22Rv1 (cell line): ENCODE data around the gene CNTN5.

ENCODE experiments used
- ZFX ChIP-seq: fragments of 450-650 bp; IDR thresholded peaks from 2 replicates; pipeline ENCODE4 v1.6.1; 2017; ENCODE audit warnings: antibody characterized with exemption, borderline replicate concordance
- TF ChIP-seq, protein P1 (sequence below): fragments of 450-650 bp; IDR thresholded peaks from 2 replicates; pipeline ENCODE4 v1.5.1; 2017; ENCODE audit warnings: mild to moderate bottlenecking

DNA sequence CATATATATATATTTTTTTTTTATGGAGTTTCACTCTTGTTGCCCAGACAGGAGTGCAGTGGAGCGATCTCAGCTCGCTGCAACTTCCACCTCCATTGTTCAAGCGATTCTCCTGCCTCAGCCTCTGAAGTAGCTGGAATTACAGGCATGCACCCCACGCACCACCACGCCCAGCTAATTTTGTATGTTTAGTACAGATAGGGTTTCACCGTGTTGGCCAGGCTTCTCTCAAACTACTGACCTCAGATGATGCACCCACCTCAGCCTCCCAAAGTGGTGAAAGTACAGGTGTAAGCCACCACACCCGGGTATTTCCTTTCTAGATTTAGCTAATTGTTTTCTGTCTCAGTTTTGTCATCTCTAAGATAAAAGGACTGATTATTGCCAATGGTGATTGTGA lies 821.1 kb downstream of the CNTN5 start:
- TF ChIP-seq, protein P1, sequence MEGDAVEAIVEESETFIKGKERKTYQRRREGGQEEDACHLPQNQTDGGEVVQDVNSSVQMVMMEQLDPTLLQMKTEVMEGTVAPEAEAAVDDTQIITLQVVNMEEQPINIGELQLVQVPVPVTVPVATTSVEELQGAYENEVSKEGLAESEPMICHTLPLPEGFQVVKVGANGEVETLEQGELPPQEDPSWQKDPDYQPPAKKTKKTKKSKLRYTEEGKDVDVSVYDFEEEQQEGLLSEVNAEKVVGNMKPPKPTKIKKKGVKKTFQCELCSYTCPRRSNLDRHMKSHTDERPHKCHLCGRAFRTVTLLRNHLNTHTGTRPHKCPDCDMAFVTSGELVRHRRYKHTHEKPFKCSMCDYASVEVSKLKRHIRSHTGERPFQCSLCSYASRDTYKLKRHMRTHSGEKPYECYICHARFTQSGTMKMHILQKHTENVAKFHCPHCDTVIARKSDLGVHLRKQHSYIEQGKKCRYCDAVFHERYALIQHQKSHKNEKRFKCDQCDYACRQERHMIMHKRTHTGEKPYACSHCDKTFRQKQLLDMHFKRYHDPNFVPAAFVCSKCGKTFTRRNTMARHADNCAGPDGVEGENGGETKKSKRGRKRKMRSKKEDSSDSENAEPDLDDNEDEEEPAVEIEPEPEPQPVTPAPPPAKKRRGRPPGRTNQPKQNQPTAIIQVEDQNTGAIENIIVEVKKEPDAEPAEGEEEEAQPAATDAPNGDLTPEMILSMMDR = no peak
- TF ChIP-seq ZFX = no peak
